Neural cell (in vitro differentiated cells): ENCODE measurements around the gene CD27.

Experiments used
- CTCF ChIP-seq: fragments of 450-650 bp; IDR thresholded peaks from 2 replicates; pipeline ENCODE4 v1.5.1; 2014; ENCODE audit warnings: antibody characterized with exemption, mild to moderate bottlenecking, moderate library complexity; ENCODE audit not compliant: poor library complexity, severe bottlenecking
- EZH2 ChIP-seq: fragments of 200-600, 300-800 bp; shearing (Covaris generic), sonication (generic); IDR thresholded peaks from 2 replicates; pipeline ENCODE4 v1.6.1; 2014; ENCODE audit warnings: antibody characterized with exemption, low read length, borderline replicate concordance, mild to moderate bottlenecking; ENCODE audit not compliant: insufficient read depth, poor library complexity, severe bottlenecking
- MXI1 ChIP-seq: fragments of 450-650 bp; conservative IDR thresholded peaks from 2 replicates; pipeline ENCODE4 v1.6.1; 2014; ENCODE audit warnings: antibody characterized with exemption, mild to moderate bottlenecking; ENCODE audit not compliant: poor library complexity, severe bottlenecking
- POLR2AphosphoS5 ChIP-seq: IDR thresholded peaks from 2 replicates; pipeline ENCODE4 v1.6.1; 2012
- RAD21 ChIP-seq: fragments of 450-650 bp; conservative IDR thresholded peaks from 2 replicates; pipeline ENCODE4 v1.6.1; 2014; ENCODE audit warnings: antibody characterized with exemption, mild to moderate bottlenecking, moderate library complexity
- SMC3 ChIP-seq: fragments of 450-650 bp; conservative IDR thresholded peaks from 2 replicates; pipeline ENCODE4 v1.6.1; 2014; ENCODE audit warnings: antibody characterized with exemption, mild to moderate bottlenecking, moderate library complexity; ENCODE audit not compliant: poor library complexity

GRCh38 chr12:6463216-6463615, 18.5 kb downstream of the CD27 start:
- TF ChIP-seq CTCF (no peak), POLR2AphosphoS5 (no peak), MXI1 (no peak), RAD21 (no peak), EZH2 (no peak), SMC3 (no peak)
